GM21825 (cell line): Measurements from ENCODE around the gene IL17REL.
"Not testable (repeated sequence)": the region's sequence is repeated elsewhere in the genome, so short reads cannot be mapped to it uniquely, and the experiment has no call there.

Source experiments
- ATAC-seq: cut with Tn5 transposase; IDR thresholded peaks from one replicate; pipeline ENCODE4 v1.9.1; 2021; ENCODE audit warnings: mild to moderate bottlenecking, moderate library complexity; ENCODE audit not compliant: unreplicated experiment

The IL17REL gene

GRCh38 chr22:49993649-49994360 is 18.8 kb downstream of the IL17REL start:
- ATAC-seq, result no peak

- no peak for ATAC-seq
Observed at GRCh38 chr22:49992921-49993648, 19.5 kb downstream of the IL17REL start.

- ATAC-seq, result no peak
Observed at GRCh38 chr22:49991907-49992533, 20.5 kb downstream of the IL17REL start.

- no peak for ATAC-seq
Observed at GRCh38 chr22:49991167-49991566, 21.4 kb downstream of the IL17REL start.

- not testable (repeated sequence) for ATAC-seq
Observed at GRCh38 chr22:49989826-49990225, 22.7 kb downstream of the IL17REL start.

GRCh38 chr22:49986325-49986724 is 26.2 kb downstream of the IL17REL start:
- ATAC-seq, result no peak

- ATAC-seq, result no peak
Observed at GRCh38 chr22:49983148-49984042, 29.2 kb downstream of the IL17REL start.

GRCh38 chr22:49981799-49982198 is 30.8 kb downstream of the IL17REL start:
- not testable (repeated sequence) for ATAC-seq

- no peak for ATAC-seq
Observed at GRCh38 chr22:49979587-49980264, 32.8 kb downstream of the IL17REL start.

- ATAC-seq, result no peak
Observed at GRCh38 chr22:49977578-49977977, 35.0 kb downstream of the IL17REL start.

- peak; percentile 36 for ATAC-seq
Observed at GRCh38 chr22:49976439-49977175, 36.0 kb downstream of the IL17REL start.

GRCh38 chr22:49975543-49976389 is 36.8 kb downstream of the IL17REL start:
- ATAC-seq, result no peak

GRCh38 chr22:49973018-49973961 is 39.3 kb downstream of the IL17REL start:
- no peak for ATAC-seq

- no peak for ATAC-seq
Observed at GRCh38 chr22:49972163-49973017, 40.2 kb downstream of the IL17REL start.

GRCh38 chr22:49971232-49972162 is 41.1 kb downstream of the IL17REL start:
- ATAC-seq, result peak; percentile 17
